NCI-H1417 (cell line): ENCODE data around the gene GDF15.
"Not testable (repeated sequence)": the region's sequence is repeated elsewhere in the genome, so short reads cannot be mapped to it uniquely, and the experiment has no call there.

ENCODE experiments used
- DNase-seq, 3 experiments: peaks; one replicate each; lab custom pipeline; 2025; lab: John Stamatoyannopoulos, UW

Gene GDF15

GRCh38 chr19:18392417-18392816 lies 6.5 kb downstream of the GDF15 start:
- no peak for DNase-seq

GRCh38 chr19:18392926-18393325 lies 7.0 kb downstream of the GDF15 start:
- no peak for DNase-seq

- no peak for DNase-seq
These were observed 7.9 kb downstream of the GDF15 start for GRCh38 chr19:18393836-18394235.

GRCh38 chr19:18396471-18397241 lies 10.7 kb downstream of the GDF15 start:
- no peak for DNase-seq

- DNase-seq: no peak
These were observed 11.6 kb downstream of the GDF15 start, which contains the start of gene LRRC25 for GRCh38 chr19:18397242-18398202. Gene LRRC25, minus strand, starts transcription at chr19:18397622. Its CDS starts 659 bp downstream, at chr19:18396963.

GRCh38 chr19:18399008-18399407 lies 13.1 kb downstream of the GDF15 start:
- no peak for DNase-seq

GRCh38 chr19:18401580-18402112 lies 15.7 kb downstream of the GDF15 start:
- peak in 1 of 3 experiments; percentile 36 for DNase-seq

GRCh38 chr19:18402455-18403248 lies 16.7 kb downstream of the GDF15 start:
- not testable (repeated sequence) for DNase-seq

- DNase-seq: not testable (repeated sequence)
These were observed 19.8 kb downstream of the GDF15 start for GRCh38 chr19:18405754-18406153.

GRCh38 chr19:18406749-18407148 lies 20.8 kb downstream of the GDF15 start:
- no peak for DNase-seq

- peak in 2 of 3 experiments; percentile 10 to 31 for DNase-seq
These were observed 22.1 kb downstream of the GDF15 start for GRCh38 chr19:18408053-18408476.

- no peak for DNase-seq
These were observed 26.8 kb downstream of the GDF15 start for GRCh38 chr19:18412610-18413239.

GRCh38 chr19:18414504-18415177 lies 28.7 kb downstream of the GDF15 start:
- DNase-seq: peak in 2 of 3 experiments; percentile 77 to 93

- DNase-seq: peak in 2 of 3 experiments; percentile 93
These were observed 29.4 kb downstream of the GDF15 start for GRCh38 chr19:18415178-18415867.

- DNase-seq: peak; percentile 29 to 93 (median 89)
These were observed 30.9 kb downstream of the GDF15 start for GRCh38 chr19:18416778-18417249.

- peak; percentile 11 to 84 (median 82) for DNase-seq
These were observed 31.5 kb downstream of the GDF15 start for GRCh38 chr19:18417250-18418028.

GRCh38 chr19:18418029-18418482 lies 32.1 kb downstream of the GDF15 start:
- DNase-seq: no peak

- DNase-seq: peak in 2 of 3 experiments; percentile 45 to 69
These were observed 32.7 kb downstream of the GDF15 start for GRCh38 chr19:18418483-18419194.
